Ureter (tissue), 1 donor: Measurements from ENCODE around the gene NFATC1. TPM values are rescaled to one million over a fixed set of nuclear protein-coding genes. Genes with fewer than 3 reads are reported as not detected.

ENCODE experiments used
- DNase-seq: peaks from one replicate; pipeline ENCODE4 v3.0.0-alpha.2; 2020; ENCODE audit warnings: low spot score
- total RNA-seq: library from RNA; stranded (reverse); gene quantifications from one replicate; pipeline ENCODE4 v1.2.4, GENCODE V29; 2023
- donor health status: DM: yes; HTN: yes; CAD: no.

NFATC1 gene
- total RNA-seq, 1 donor from 2014 or later: 13.8 TPM

- peak; percentile 37 for DNase-seq
Observed at GRCh38 chr18:79552696-79553095, 157.0 kb downstream of the NFATC1 start.

DNA sequence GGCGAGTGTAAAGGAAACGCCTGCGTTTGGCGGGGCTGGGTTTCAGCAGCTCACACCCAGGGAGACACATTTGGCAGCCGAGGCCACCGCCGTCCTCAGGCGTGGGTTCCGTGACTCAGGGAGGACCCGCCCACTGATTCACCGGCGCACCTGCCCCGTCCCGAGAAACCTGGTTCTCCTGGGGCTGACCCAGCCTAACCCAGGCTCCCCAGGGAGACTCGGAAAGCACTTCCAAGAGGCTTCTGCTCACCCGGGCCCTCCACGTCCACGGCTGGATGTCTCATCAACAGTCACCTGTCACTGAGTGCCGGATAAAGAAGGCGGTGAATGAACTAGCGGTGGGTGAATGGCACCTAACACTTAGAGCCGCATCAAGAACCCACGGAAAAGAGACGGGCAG lies 157.4 kb downstream of the NFATC1 start:
- DNase-seq: peak; percentile 32

- DNase-seq: no peak
Observed at GRCh38 chr18:79553696-79554095, 158.0 kb downstream of the NFATC1 start.

DNA sequence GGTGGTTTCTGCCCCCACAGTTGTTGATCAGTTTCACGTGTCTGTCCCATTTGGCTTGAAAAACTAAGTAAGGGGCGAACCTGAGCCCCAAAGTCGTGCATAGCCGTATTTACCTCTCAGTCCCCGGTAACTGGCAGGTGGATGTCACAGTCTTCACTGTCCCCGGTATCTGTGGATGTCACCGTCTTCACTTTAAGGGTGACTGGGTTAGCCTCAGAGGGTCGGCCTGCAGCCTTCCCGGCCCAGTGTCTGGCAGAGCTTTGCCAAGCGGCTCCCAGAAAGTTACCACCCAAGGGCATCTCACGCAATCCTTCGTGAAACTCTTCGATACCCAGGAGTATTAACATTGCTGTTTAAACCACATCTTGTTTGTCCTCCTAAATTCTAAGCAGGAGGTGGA lies 158.6 kb downstream of the NFATC1 start:
- no peak for DNase-seq

- no peak for DNase-seq
Observed at GRCh38 chr18:79554945-79555645, 159.4 kb downstream of the NFATC1 start.

DNA sequence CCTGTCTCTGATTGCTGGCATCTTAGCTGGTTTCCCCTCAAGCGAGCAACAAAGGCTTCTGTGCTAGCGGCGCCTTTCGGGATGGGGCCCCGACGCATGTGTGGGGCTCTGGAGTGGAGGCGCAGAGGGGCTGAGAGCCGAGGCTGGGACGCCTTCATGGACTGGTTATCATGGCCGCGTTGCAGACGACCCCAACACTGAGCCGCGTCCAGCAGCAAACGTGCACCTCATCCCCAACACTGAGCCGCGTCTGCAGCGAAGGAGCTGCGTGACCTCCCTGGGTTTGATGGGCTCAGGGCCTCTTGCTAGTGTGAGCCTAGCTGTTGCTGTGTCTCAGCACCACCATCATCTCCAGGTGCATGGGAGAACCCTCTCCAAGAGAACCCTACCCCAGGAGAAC lies 160.2 kb downstream of the NFATC1 start:
- DNase-seq: no peak

GRCh38 chr18:79556829-79557585 lies 161.3 kb downstream of the NFATC1 start:
- DNase-seq: no peak

GRCh38 chr18:79558196-79558932 lies 162.6 kb downstream of the NFATC1 start:
- DNase-seq: no peak

- DNase-seq: no peak
Observed at GRCh38 chr18:79558933-79559416, 163.2 kb downstream of the NFATC1 start.

- DNase-seq: no peak
Observed at GRCh38 chr18:79559436-79559835, 163.7 kb downstream of the NFATC1 start.

GRCh38 chr18:79560042-79560860 lies 164.5 kb downstream of the NFATC1 start:
- no peak for DNase-seq

- DNase-seq: no peak
Observed at GRCh38 chr18:79560861-79561210, 165.1 kb downstream of the NFATC1 start.

GRCh38 chr18:79563949-79564348 lies 168.2 kb downstream of the NFATC1 start:
- no peak for DNase-seq

- DNase-seq: no peak
Observed at GRCh38 chr18:79564441-79564840, 168.7 kb downstream of the NFATC1 start.

GRCh38 chr18:79566771-79567431 lies 171.2 kb downstream of the NFATC1 start:
- DNase-seq: no peak

DNA sequence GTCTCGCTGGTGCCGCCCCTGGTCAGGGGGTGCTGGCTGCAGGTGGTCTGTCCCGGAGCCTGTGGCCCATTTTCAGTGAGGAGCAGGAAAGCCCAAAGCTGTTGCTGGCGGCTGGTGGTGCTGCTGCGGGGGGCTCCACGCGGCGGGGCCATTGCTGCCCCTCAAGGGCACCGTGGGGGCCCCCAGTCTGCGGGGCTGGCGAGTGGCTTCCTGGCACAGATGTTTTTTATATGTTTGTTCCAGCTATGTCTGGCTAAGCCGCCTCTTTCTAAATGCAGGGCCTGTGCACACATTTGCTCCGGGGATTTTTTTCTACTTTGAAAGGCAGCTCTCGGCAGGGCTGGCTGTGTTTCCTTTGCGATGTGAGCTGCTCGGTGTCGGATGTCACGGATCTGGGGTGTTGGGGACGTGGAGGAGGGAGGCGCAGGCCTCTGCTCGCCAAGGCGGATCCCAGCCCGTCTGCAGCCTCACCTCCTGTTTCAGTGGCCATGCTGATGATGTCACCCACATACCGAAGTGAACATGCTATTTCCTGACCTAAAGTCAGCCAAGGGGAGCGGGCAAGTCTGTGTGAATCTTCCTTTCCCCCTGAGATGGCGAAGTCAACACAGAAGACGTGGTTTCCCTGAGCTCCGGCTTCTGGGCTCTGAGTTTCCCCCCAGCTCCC lies 171.9 kb downstream of the NFATC1 start:
- peak; percentile 62 for DNase-seq

GRCh38 chr18:79568543-79569205 lies 172.9 kb downstream of the NFATC1 start:
- DNase-seq: no peak

DNA sequence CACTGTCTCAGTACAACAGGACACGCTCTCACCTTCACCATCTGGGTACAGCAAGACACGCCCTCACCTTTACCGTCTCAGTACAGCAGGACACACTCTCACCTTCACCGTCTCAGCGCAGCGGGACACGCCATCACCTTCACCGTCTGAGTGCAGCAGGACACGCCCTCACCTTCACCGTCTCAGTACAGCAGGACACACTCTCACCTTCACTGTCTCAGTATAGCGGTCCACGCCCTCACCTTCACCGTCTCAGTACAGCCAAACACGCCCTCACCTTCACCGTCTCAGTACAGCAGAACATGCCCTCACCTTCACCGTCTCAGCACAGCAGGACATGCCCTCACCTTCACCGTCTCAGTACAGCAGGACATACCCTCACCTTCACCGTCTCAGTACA lies 174.0 kb downstream of the NFATC1 start:
- DNase-seq: no peak

GRCh38 chr18:79570266-79571201 lies 174.8 kb downstream of the NFATC1 start:
- no peak for DNase-seq
